HG03457 (cell line): Measurements from ENCODE around the gene SLC39A11.
"Not testable (repeated sequence)": the region's sequence is repeated elsewhere in the genome, so short reads cannot be mapped to it uniquely, and the experiment has no call there.

ENCODE experiments used
- ATAC-seq: cut with Tn5 transposase; IDR thresholded peaks from one replicate; pipeline ENCODE4 v1.9.1; 2021; ENCODE audit warnings: moderate number of reproducible peaks; ENCODE audit not compliant: unreplicated experiment

SLC39A11 gene

DNA sequence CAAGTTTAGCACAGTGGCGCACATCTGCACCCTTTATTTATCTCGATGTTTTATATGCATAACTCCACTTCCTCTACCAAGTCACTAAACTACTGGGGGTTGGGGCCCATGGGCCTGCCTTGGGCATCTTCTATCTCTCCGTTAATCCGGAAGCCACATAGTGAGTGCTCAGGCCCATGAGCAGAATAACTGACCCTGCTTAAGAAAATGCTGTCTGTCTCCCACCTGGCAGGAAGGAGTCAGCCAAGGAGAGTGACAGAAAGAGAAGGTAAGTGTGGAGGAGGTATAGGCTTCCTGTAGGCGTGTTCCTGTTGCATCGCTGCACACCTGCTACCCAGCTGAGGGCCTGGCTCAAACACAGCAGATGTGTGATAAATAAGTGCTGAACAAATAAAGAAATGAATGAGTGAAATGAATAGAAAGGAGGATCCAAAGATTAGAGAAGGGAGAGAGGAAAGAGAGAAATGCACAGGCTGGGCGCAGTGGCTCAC, 320.1 kb downstream of the SLC39A11 start:
- ATAC-seq: no peak

DNA sequence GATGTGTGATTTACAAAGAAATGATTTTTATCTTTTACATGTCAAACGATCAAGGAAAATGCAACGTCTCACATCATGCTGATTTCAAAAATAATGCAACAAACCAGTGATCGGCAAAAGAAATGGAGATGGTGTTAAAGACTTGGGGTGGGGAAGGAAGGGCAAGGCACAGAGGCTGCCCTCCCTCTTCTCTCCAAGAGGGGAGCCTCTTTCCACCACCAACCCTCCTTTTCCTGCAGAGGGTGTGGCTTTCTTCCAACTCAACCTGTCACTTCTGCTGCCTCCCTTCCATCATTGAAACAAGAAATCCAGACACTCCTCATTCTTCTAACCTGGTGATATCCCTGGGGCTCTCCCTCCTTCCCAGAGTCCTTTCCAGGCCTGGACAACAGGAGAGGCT, 320.8 kb downstream of the SLC39A11 start:
- ATAC-seq: no peak

DNA sequence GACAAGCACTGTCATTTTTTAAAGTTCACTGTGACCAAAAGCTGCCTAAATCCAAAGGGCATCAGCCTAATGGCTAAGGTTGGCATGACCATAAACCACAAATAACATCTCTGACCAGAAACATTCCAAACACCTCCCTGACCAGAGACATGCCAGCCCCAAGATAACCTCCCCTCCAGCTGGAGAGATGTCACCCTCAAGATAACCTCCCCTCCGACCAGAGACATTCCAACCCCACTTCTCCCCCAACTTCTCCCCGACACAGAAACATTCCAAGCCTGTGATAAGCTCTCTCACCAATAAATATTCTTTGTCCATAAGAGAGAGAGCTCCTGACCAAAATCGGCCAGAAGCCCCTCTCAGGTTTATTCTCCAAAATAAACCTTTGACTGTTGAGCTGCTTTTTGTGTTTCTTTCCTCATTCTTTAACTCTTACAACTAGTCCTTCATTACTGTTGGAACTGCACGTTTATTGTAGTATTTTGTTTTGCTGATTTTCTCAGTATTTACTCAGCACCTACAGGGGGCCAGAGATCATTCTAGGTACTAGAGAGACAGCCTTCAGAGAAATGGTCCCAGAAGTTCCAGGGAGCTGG, 325.6 kb downstream of the SLC39A11 start:
- no peak for ATAC-seq

DNA sequence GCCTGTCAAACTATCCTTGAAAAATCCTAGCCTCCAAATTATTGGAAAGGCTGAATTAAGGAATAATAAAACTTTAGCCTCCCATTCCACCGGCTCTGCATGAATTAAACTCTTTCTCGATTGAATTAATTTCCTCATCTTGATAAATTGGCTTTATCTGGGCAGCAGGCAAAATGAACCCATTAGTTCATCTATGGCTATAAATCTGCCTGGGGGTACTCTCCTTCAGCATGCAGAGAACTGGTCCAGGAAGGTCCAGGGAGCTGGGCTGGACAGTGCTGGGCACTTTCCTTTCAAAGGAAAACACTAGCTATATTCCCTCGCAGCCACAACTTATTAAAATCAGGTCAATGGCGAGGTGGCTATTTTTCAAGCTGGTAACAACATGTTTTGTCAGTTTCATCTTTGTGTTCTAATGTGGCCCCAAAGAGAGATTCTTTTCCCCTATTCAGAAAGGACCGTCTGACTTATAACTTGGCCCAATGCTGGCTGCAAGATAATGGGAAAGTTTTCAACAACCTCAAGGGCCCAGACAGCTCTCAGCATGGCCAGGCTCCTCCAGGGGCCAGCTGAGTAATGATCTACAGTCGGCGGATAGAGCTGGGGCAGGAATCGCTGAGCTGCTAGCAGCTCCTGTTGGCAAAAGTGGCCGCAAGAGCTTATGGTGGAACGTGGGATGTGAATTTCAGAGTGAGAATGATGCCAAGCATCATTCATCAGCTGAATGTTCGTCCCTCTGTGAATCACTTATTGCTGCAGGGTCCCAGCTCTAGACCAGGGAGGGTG, 326.9 kb downstream of the SLC39A11 start:
- no peak for ATAC-seq

DNA sequence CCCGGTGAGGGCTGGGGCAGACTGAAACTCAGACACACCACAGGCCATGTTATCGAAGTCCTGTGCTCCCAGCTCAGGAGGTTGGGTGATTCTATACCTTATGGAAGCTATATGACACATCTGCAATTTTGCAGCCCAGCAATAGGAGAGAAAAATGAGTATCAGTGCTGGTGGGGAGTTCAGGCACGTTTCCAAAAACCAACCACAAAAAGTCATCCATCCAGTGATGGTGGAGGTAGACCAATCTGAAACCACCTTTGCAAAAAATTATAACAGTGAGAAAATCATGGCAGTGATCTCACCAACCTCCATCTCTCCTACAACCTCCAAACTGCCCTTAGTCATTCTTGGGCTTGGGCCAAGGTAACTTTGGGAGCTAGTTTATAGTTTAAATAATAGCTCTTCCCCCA, 327.9 kb downstream of the SLC39A11 start:
- ATAC-seq: no peak

DNA sequence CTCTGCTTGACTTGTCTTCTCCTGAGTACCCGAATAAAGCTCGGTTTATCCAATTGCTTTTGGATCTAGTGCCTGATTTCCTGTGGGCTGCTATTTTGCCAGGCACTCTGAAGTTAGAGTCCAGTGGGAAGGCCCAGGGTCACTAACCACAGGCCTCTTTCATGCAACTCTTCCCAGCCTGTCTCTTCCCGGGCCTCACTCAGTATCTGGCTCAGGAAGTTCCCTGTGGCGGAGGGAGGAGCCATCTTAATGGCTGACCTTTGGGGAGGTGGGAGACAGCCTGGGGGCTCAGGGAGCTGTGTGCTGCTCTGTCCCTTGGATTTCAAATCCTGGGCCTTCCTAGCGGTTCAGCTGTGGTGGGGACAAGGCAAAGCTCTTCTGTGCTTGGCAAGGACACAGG, 328.5 kb downstream of the SLC39A11 start:
- ATAC-seq: no peak

DNA sequence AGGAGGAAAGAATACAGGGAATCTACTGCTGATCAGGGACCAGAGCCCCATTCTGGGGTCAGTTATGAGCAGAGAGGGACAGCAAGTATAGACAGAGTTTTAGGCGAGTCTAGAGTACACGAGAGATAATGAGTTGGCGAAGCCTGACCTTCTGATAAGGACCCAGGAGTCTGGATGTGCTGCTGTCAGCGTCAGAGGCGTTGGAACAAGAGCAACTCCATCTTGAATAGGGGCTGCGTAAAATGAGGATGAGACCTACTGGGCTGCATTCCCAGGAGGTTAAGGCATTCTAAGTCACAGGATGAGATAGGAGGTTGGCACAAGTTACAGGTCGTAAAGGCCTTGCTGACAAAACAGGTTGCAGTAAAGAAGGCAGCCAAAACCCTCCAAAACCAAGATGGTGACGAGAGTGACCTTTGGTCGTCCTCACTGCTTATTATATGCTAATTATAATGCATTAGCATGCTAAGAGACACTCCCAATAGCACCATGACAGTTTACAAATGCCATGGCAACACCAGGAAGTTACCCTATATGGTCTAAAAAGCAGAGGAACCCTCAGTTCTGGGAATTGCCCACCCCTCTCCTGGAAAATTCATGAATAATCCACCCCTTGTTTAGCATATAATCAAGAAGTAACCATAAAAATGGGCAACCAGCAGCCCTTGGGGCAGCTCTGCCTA, 330.5 kb downstream of the SLC39A11 start:
- ATAC-seq: not testable (repeated sequence)

DNA sequence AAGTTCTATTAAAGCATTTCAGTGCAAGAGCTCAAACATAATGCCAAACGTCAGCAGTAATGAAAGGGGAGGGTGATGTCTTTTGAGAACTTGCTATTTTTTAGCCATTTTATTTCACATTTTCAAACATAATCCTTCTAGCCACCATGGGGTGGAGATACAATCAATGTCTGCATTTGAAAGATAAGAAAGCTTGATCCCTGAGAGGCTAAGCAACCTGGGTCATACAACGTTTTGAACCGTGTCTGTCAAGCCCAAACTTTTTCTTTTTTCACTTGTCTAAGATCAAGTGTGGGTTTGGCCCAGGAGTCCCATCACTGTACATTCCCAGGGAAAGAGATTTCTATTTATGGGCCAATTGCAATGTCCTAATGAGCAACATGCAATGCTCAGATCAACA, 331.1 kb downstream of the SLC39A11 start:
- ATAC-seq: no peak

DNA sequence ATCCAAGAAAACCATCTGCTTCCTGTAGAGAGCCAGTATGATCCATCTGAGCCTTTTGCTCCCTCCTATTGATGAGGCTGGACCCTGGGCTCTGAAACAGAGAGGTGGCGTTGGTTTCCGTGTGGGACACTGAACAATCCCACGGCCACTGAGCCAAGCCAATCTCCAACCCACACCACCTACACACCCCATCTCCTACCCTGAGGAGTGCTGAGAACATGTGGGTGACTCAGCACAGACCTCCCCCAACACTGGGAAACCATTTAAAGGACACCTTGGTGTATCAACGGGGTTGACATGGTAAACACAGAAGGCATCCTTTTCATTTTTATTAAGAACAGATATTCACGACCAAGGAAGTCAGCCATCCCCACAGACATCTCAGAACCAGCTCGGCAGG, 332.1 kb downstream of the SLC39A11 start:
- ATAC-seq: no peak

DNA sequence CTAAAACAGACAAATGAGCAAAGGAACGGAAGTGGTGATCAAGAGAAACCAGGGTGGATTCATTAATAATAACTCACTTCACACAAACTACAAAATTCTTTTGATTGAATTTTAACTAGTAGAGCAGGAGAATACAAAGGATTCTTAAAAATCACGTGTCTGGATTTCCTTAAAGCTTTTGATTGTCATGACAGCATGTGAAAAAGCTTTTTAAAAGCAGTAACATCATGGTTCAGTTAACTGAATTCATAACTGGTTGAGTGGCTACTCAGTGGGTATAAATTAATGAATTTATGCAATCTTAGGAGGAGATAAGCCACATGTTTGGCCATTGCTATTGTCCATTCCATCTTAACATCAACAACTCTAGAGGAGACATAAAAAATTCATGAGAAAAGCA, 333.2 kb downstream of the SLC39A11 start:
- no peak for ATAC-seq

DNA sequence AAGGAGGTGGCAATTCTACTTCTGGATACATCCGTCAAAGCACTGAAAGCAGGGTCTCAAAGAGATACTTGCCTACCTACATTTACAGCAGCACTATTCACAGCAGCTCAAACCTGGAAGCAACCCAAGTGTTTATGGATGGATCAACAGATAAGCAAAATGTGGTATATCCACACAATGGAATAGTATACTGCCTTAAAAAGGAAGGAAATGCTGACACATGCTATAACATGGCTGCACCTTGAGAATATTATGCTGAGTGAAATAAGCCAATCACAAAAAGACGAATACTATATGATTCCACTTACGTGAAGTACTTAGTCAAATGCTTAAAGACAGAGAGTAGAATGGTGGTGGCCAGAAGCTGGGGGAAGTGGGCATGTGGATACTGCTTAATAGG, 336.2 kb downstream of the SLC39A11 start:
- ATAC-seq: no peak

DNA sequence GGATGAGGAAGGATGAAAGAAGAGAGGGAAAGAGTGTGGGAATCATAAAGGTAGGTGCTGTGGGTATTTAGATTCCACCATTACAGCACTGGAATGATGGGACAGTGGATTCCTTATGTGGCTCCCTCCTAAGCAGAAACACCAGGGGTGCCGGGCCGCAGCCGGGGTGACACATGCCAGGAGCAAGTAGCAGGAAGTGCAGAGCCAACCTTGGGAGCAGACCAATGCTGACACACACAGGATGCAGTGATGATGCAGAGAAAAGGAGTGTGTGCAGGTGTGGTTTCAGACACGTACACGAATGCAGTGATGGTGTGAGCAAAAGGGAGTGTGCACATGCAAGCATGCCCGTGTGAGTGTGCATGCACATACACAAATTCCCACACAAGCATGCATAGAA, 338.0 kb downstream of the SLC39A11 start:
- ATAC-seq: no peak

DNA sequence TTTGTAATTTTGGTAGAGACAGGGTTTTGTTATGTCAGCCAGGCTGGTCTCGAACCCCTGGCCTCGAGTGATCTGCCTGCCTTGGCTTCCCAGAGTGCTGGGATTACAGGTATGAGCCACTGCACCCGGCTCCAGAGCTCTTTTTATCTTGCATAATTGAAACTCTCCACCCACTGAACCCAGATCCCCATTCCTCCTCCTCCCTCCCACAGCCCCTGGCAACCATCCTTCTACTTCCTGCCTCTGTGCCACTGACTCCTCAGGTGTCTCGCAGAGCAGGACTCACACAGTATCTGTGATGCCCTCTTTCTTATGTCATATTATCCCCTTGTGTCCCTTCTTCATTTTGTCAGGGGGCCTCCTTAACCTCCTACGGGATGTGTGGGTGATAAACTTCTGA, 340.7 kb downstream of the SLC39A11 start:
- ATAC-seq: no peak

DNA sequence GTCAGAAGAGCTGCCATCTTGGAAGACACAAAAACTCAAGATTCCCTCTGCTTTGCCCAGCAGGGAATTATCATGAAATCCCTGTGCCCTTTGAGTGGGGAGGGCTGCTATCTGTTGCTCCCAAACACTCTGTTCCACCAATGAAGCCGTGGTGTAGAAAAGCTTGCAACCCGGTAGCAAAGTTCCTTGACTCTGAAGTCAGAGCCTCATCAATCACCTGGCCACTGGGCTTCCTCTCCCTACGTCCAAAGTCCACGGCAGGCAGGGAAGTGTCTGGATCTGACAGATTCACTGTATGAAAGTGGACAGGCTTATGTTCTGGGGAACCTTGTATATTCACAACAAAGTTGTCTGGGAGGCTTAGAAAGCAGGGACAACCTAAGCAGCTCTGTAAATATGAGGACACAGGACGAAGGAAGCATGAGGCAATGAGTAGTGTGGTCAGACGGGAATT, 343.3 kb downstream of the SLC39A11 start:
- no peak for ATAC-seq

DNA sequence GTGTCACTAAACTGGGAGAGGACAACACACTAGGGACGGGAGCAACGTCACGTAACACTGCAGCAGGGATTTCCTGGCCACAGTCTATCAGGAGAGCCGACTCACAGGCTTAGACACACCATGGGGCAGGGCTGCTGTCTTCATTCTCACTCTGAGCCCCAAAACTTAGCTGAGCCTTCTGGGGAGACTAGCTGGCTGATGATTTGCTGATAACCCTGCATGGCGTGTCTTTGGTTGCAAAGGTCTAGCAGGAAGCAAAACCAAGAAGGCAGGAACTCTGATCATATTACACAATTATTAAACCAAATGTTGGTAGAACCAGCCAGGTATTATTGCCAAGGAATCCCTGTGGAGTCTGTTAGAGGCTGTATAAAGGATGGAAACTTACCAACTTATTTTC, 345.0 kb downstream of the SLC39A11 start:
- no peak for ATAC-seq

DNA sequence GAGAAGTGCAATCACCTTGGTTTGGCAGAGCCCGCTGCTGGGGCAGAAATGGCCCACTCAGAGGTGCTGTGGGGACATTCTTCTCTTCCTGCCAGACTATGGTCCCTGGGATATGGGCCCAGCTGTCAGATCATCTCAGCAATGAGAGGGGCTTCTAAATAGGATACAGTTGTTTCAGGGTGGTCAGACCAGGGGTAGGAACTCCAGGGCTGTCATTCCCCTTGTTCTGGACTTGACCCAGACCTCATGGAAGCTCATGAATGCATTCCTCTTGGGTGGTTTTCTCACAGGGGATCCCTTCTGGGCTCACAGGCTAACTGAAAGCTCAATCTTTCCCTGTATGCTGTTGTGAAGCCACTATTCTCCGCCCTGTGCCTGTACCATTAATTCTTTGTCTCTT, 347.2 kb downstream of the SLC39A11 start:
- ATAC-seq: no peak

DNA sequence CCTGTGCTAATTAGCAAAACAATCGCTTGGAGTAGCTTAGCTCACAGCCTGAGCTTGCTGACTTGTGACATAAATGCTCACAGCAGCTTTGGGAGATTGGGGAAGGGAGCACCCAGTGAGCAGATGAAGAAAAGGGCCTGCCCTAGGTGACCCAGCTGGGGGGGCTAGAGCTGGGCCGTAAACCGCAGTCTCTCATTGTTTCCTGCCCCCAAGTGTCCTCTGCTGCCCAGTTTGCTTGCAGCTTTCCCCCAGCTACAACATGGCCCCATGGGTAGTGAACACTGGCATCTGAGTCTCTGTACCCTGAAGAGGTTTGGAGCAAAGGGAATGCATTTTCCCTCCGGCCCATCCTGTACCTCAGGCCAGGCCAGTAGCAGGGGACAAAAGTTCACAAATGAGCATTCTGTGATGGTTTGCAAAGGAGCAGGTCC, 349.4 kb downstream of the SLC39A11 start:
- ATAC-seq: no peak

DNA sequence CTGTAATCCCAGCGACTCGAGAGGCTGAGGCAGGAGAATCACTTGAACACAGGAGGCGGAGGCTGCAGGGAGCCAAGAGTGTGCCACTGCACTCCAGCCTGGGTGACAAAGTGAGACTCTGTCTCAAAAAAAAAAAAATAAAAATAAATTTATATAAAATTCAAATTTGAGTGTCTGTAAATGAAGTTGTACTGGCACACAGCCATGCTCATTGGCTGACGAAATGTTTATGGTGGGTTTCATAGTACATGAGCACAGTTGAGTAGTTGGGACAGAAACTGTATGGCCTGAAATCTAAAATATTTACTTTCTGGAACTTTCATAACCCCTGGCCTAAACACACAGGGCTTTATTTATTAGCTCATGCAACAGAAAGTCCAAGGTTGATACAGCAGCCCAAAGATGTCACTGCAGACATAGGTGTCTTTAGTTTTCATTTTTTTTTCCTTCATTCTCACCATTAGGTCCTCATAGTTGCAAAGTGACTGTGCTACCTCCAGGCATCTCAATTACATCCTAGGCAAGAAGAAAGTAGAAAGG, 355.3 kb downstream of the SLC39A11 start:
- no peak for ATAC-seq

DNA sequence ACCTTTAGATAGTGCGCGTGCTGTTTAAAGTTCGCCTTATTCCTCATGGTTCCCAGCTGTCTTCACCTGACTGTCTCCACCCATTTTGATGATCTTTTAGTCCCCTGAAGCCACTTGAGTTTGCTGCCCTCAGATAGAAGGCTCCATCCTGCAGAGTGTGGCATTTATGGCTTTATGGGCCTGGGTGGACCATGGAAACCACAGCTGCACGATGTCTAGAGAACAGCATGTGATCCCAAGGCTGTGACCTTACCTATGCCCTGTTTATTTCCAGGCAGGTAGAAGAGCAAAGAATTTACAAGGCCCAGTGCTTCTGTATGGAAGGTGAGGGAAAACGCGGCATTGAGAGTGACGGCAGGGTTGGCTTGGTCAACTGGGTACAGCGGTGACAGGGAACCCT, 356.9 kb downstream of the SLC39A11 start:
- no peak for ATAC-seq

DNA sequence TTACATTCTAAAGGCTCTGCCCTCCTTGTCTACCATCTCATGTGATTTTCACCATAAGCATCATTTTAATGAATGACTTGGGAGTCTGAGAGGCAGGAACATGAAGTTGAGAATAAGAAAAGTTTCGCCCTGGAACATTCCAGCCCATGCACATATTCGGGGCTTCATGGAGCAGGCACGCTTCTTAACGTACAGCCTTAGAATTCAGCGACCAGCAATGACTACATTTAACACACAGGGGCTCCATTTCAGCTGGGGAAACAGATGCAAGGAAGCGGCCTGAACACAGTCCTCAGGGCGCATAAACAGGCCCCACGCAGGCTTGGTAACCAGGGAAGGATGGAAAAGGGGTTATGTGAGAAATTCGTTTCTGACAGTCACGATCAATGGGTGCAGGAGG, 357.4 kb downstream of the SLC39A11 start:
- ATAC-seq: no peak

DNA sequence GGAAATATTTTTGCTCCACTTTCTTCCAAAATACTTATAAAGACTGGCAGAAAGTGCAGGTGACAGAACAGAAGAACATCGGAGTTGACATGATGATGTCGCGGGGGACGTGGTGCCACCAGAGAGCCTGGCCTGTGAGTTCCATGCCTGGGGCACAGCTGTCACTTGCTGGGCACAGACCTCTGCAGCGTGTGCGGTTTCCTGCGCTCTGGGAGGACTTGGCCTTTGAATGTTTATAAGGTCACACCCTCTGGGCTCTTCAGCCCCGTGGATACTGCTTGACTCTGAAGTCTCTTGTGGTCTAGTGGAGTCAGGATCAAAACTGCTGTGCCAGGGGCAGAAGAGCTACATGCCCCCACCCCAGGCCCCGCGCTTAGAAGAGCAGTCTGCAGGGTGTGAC, 357.9 kb downstream of the SLC39A11 start:
- ATAC-seq: no peak
